Effector CD4-positive, alpha-beta T cell (primary cell): ENCODE results near the gene ATP6V1G2.
A peak's percentile ranks its signal among the peaks of the same experiment; 100 is the strongest.

Experiments used
- DNase-seq: peaks from one replicate; pipeline ENCODE4 v3.0.0-alpha.2; 2020

Gene ATP6V1G2

DNA sequence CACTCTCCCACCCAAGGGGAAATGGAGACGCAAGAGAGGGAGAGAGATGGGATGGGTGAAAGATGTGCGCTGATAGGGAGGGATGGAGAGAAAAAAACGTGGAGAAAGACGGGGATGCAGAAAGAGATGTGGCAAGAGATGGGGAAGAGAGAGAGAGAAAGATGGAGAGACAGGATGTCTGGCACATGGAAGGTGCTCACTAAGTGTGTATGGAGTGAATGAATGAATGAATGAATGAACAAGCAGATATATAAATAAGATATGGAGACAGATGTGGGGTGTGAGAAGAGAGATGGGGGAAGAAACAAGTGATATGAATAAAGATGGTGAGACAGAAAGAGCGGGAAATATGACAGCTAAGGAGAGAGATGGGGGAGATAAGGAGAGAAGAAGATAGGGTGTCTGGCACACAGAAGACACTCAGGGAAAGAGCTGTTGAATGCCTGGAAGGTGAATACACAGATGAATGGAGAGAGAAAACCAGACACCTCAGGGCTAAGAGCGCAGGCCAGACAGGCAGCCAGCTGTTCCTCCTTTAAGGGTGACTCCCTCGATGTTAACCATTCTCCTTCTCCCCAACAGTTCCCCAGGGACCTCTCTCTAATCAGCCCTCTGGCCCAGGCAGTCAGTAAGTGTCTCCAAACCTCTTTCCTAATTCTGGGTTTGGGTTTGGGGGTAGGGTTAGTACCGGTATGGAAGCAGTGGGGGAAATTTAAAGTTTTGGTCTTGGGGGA, 29.7 kb upstream of the ATP6V1G2 start:
- no peak for DNase-seq

DNA sequence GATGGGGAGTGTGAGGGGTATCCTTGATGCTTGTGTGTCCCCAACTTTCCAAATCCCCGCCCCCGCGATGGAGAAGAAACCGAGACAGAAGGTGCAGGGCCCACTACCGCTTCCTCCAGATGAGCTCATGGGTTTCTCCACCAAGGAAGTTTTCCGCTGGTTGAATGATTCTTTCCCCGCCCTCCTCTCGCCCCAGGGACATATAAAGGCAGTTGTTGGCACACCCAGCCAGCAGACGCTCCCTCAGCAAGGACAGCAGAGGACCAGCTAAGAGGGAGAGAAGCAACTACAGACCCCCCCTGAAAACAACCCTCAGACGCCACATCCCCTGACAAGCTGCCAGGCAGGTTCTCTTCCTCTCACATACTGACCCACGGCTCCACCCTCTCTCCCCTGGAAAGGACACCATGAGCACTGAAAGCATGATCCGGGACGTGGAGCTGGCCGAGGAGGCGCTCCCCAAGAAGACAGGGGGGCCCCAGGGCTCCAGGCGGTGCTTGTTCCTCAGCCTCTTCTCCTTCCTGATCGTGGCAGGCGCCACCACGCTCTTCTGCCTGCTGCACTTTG, 29.0 kb upstream of the ATP6V1G2 start, which contains the start of gene TNF:
TSS of gene TNF (plus strand) at position 231 of the 567 bp plus-strand sequence. CDS start at position 408, 177 bp downstream.
- peak; percentile 69 for DNase-seq

DNA sequence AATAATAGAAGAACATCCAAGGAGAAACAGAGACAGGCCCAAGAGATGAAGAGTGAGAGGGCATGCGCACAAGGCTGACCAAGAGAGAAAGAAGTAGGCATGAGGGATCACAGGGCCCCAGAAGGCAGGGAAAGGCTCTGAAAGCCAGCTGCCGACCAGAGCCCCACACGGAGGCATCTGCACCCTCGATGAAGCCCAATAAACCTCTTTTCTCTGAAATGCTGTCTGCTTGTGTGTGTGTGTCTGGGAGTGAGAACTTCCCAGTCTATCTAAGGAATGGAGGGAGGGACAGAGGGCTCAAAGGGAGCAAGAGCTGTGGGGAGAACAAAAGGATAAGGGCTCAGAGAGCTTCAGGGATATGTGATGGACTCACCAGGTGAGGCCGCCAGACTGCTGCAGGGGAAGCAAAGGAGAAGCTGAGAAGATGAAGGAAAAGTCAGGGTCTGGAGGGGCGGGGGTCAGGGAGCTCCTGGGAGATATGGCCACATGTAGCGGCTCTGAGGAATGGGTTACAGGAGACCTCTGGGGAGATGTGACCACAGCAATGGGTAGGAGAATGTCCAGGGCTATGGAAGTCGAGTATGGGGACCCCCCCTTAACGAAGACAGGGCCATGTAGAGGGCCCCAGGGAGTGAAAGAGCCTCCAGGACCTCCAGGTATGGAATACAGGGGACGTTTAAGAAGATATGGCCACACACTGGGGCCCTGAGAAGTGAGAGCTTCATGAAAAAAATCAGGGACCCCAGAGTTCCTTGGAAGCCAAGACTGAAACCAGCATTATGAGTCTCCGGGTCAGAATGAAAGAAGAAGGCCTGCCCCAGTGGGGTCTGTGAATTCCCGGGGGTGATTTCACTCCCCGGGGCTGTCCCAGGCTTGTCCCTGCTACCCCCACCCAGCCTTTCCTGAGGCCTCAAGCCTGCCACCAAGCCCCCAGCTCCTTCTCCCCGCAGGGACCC, 28.0 kb upstream of the ATP6V1G2 start:
- no peak for DNase-seq

DNA sequence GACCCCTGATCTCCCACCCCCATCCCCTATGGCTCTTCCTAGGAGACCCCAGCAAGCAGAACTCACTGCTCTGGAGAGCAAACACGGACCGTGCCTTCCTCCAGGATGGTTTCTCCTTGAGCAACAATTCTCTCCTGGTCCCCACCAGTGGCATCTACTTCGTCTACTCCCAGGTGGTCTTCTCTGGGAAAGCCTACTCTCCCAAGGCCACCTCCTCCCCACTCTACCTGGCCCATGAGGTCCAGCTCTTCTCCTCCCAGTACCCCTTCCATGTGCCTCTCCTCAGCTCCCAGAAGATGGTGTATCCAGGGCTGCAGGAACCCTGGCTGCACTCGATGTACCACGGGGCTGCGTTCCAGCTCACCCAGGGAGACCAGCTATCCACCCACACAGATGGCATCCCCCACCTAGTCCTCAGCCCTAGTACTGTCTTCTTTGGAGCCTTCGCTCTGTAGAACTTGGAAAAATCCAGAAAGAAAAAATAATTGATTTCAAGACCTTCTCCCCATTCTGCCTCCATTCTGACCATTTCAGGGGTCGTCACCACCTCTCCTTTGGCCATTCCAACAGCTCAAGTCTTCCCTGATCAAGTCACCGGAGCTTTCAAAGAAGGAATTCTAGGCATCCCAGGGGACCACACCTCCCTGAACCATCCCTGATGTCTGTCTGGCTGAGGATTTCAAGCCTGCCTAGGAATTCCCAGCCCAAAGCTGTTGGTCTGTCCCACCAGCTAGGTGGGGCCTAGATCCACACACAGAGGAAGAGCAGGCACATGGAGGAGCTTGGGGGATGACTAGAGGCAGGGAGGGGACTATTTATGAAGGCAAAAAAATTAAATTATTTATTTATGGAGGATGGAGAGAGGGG, 27.1 kb upstream of the ATP6V1G2 start:
- no peak for DNase-seq

DNA sequence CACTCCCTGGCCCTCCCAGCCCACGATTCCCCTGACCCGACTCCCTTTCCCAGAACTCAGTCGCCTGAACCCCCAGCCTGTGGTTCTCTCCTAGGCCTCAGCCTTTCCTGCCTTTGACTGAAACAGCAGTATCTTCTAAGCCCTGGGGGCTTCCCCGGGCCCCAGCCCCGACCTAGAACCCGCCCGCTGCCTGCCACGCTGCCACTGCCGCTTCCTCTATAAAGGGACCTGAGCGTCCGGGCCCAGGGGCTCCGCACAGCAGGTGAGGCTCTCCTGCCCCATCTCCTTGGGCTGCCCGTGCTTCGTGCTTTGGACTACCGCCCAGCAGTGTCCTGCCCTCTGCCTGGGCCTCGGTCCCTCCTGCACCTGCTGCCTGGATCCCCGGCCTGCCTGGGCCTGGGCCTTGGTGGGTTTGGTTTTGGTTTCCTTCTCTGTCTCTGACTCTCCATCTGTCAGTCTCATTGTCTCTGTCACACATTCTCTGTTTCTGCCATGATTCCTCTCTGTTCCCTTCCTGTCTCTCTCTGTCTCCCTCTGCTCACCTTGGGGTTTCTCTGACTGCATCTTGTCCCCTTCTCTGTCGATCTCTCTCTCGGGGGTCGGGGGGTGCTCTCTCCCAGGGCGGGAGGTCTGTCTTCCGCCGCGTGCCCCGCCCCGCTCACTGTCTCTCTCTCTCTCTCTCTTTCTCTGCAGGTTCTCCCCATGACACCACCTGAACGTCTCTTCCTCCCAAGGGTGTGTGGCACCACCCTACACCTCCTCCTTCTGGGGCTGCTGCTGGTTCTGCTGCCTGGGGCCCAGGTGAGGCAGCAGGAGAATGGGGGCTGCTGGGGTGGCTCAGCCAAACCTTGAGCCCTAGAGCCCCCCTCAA, 25.9 kb upstream of the ATP6V1G2 start, which contains the start of gene LTA:
TSS of gene LTA (plus strand) at position 249 of the 871 bp plus-strand sequence. CDS start at position 703, 454 bp downstream.
- DNase-seq = peak; percentile 70

DNA sequence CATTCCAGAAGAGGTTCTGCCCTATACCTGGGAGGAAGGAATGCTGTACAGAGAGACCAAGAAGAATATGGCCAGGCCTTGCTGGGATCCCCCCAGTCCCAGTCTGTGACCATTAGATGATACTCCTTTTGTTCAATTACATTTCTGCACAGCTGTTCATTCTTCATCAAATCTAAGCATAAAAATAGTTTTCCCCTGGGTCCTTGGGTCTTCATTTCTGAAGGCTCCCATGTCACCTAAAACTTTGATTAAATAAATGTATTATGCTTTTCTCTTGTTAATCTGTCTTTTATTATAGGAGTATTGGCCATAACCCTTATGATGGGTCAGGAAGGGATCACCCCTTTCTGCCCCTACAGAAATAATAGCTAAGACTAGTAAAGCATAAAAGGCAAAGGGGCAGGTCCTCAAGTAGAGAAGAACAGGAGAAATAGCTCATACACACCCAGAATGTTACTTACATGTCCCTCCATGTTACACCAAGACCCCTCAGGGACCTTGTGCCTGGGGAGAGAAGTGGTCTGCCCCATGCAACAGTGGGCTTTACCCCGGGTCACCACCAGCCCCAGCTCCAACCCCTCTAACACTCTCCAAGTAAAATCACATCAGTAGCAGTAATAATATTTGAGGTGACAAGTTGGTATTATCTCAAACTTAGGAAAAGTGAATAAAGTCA, 23.6 kb upstream of the ATP6V1G2 start:
- DNase-seq = no peak

DNA sequence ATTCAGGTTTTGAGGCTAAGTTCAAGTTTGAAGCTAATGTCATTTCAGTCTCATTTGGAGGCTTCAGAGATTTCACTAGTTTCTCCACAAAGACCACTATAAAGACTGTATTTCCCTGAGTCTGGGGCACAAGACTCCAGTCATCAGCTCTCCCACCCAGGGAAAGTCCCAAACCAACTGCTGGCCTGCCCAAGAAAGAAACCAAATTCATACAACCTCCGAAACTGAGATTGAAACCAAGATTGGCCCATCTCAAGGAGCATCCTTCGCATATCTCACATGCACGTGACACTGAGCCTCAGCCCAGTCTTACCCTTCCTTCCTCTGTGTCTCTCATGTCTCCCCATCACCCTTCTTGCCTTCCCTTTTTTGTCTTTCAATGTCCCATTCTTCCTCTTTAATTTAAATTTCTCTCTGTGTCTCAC, 22.1 kb upstream of the ATP6V1G2 start:
- peak; percentile 72 for DNase-seq

DNA sequence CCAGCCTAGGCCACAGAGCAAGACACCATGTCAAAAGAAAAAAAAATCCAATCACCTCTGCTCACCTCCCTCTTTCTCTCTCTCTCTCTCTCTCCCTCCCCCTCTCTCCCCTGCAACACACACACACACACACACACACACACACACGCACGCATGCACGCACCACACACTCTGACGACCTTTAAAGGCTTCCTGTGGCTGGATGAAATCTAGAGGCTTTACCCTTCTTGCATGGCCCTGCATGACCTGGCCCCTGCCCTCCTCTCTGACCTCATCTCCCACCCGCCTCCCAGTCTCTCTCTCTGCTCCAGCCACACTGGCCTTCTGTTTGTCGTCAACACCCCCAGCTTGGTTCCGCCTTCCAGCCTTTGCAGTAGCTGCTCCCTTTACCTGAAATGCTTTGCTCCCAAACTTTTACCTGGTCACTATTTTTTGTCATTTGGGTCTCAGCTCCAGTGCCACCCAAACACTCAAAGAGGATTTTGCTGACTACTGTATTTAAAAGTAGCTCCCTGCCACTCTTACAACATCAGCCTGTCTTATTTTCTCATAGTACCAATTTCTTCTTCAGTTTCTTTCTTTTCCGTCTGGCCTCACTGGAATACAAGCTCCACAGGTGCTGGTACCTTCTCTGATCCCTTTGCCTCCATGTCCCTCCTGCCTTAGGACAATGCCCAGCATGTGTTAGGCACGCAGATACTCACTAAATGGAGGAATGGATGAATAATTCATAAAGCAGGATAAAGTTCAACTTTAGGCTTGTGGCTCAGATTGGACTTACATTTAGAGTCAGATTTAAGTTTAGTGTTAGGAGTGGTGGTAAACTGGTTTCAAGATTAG, 21.3 kb upstream of the ATP6V1G2 start:
- no peak for DNase-seq

DNA sequence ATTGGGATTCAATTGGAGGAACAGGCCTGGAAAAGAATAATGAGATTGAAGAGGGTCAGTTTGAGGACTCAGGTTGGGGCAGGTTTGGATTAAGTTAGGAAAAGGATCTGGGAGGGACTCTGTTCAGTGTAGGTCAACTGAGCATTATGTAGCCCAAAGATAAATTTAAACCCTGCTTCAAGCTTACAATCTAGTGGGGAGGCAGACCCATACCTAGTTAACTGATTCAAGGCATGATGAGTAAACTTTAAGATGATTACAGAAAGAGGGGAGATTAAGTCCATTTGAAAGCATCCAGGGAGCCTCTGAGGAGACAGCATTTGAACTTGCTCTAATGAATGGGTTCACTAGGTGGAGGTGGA, 14.3 kb upstream of the ATP6V1G2 start:
- DNase-seq = no peak

DNA sequence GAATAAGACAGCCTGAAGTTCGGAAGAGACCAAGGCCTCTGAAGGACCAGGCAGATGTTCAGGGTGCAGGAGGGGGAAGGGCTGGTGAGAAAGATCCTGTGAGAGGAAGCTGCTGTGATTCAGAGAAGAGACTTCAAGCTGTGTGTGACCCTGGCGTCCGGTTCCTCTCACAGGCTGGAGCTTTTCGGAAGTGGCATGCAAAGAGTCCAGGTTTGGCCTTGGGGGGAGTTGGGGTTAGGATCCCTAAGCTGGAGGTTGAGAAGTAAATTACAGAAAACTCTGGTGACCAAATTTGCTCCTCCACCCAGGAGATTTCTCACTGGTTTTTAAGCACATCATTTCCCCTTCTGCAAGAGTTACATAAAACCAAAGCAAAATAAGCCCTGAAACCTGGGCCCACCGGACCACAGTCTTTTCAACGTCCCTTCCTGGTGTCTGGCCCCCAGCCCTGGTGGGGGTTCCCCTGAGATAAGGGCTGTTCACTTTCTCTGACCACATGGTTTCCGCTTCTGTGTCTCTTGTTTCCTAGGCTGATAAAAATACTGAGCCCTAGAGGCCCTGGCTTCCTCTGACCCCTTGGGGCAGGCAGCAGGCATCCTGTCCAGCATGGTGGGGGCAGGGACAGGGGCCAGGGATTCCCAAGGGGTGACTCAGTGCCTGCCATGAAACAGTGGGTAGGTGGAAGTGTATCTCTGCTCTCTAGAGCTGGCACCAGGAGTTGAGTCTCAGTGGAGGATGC, 13.7 kb upstream of the ATP6V1G2 start:
- DNase-seq = no peak

DNA sequence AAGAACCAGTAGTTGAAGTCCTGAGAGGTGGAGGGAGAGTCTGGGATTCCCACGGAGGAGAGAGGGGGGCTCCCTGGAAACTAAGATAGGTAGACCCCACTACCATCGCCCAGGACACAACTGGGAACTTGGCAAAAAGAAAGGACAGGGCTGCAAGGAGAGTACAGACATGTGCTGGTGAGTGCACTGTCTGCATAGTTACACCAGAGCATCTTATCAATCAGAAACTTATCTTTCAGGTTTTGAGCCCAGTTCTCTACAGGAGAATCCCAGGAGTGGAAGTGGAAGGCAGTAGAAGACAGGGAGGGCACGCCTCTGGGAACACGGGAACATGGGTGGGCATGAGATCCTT, 13.2 kb upstream of the ATP6V1G2 start:
- DNase-seq = no peak

DNA sequence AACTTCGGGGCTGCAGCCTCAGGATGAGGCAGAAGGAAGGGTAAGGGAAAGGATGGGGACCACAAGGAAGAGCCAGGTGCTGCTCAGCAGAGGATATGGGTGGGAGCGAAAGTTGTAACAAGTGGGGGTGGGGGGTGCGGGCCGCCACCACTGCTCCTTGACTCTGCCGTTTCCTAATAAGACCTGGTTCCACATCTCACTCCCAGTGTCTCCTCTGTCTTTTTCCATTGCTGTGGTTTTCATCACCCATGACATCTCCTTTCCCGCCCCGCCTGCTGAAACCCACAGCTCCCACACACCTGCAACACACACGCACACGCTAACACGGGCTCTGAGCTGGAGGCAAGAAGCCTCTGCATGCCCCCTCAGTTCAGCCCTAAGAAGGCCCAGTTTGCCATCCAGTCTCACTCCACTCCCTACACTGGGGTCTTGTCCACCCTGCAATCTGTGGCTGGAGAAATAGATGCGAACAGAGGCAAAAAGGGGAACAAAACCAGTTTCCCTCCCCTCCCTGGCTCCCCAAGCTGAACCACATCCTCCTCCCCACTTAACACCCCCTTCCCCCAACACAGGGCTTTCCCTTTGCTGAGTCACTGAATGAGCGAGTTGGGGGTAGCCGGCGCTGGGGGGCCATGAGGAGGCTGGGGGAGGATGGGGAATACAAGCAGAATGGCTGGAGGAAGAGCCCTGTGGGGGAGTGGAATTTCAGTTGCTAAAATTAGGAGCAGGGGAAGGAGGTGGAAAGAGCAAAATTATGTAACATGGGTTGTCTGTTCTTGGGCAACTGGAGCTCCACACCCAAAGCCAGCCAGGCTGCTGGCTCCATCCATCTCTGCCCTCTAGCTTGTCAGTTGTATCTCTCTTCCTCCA, 12.5 kb upstream of the ATP6V1G2 start:
- peak; percentile 61 for DNase-seq

DNA sequence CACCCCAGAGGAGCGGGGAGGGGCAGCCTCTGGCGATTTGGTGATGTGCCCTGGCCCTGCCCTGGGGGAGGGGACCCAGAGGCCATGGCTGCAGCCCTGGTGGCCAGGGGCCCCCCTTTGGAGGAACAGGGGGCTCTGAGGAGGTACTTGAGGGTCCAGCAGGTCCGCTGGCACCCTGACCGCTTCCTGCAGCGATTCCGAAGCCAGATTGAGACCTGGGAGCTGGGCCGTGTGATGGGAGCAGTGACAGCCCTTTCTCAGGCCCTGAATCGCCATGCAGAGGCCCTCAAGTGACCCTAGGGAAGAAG, 11.9 kb upstream of the ATP6V1G2 start:
- DNase-seq = no peak

DNA sequence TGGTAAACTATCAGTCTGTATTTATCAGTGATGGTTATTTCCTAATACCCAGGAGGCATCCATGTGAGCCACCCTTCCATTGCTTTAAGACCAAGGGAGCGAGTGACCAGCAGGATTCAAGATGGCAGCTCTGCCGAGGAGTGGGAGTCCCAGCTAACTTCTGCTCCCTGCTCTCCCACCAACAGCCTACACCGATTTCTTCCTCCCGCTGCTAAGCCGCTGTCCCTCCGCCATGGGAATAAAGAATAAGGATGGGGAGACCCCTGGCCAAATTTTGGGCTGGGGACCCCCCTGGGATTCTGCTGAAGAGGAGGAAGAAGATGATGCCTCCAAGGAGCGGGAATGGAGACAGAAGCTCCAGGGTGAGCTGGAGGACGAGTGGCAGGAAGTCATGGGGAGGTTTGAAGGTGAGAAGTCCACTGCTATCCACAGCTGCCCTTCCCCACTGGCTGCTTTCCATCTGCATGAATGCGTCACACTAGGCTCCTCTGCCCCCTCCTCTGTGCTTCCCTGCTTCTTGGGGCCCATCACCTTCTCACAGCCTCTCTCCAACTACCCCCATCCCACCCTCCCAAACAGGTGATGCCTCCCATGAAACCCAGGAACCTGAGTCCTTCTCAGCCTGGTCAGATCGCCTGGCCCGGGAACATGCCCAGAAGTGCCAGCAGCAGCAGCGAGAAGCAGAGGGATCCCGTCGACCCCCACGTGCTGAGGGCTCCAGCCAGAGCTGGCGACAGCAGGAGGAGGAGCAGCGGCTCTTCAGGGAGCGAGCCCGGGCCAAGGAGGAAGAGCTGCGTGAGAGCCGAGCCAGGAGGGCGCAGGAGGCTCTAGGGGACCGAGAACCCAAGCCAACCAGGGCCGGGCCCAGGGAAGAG, 11.3 kb upstream of the ATP6V1G2 start:
- DNase-seq = no peak

DNA sequence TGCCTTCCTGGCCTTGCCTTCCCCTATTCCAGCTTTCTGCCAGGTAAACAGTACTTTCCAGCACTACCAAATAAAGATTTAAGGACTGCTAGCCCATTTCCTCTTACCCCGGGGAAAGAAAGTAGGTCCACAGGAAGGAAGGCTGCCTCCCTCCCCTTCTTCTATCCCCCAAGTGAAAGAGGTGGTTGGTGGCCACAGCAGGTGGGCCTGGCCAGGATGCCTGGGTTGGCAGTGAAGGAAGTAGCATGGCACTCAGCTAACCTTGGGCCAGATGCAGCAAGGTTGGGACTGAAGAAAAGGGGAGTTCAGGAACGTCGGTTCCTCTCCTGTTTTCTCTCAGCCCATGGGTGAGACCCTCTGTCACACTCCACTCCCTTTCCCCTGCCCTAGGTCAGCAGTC, 9.9 kb upstream of the ATP6V1G2 start:
- DNase-seq = no peak

DNA sequence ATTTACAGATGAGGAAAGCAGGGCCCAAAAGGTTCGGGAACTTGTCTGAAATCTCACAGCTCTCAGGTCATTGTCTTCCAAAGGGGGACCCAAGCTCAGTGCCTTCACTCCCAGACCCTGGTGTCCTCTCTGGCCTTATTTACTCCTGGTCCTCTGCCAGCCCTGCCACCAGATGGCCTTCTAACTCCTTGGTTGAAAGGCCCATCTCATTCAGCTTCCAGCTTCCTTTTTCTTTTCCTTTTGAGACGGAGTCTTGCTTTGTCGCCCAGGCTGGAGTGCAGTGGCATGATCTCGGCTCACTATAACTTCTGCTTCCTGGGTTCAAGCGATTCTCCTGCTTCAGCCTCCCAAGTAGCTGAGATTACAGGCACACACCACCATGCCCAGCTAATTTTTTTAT, 5.0 kb upstream of the ATP6V1G2 start:
- DNase-seq = peak; percentile 59

DNA sequence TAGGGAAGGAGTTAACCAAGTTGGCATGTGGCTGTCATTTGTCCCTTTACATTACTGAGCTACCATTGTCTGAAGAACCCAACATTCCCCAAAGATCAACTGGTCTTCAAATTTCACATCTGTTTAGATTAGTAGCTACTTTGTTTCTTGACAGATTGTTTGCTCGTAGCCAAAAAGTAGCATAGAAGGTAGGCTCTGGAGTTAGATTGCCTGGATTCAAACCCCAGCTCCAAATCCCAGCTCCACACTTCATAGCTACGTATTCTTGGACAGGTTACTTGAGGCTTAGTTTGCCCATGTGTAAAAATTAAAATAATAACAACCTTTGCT, 2.1 kb upstream of the ATP6V1G2 start:
- no peak for DNase-seq
